ENCODE data around the gene NRL.

The NRL gene

GRCh38 chr14:24098927-24099813 is 15.6 kb downstream of the NRL start:
- no peak for DNase-seq

GRCh38 chr14:24098229-24098926 is 16.4 kb downstream of the NRL start:
- no peak for DNase-seq

GRCh38 chr14:24096545-24097181 is 18.1 kb downstream of the NRL start:
- no peak for DNase-seq

GRCh38 chr14:24095271-24096068 is 19.3 kb downstream of the NRL start:
- DNase-seq = peak; percentile 26 to 53

GRCh38 chr14:24094841-24095270 is 19.9 kb downstream of the NRL start:
- DNase-seq = no peak

GRCh38 chr14:24093901-24094840 is 20.6 kb downstream of the NRL start, which contains the start of gene PCK2:
Gene PCK2, plus strand, starts transcription at chr14:24094311. Its CDS starts 95 bp downstream, at chr14:24094406.
- DNase-seq = peak; percentile 60 to 91

GRCh38 chr14:24093207-24093900 is 21.4 kb downstream of the NRL start:
- no peak for DNase-seq

- no peak for DNase-seq
Observed at GRCh38 chr14:24092505-24093206, 22.1 kb downstream of the NRL start.

- peak; percentile 26 to 42 for DNase-seq
Observed at GRCh38 chr14:24092110-24092504, 22.6 kb downstream of the NRL start.

GRCh38 chr14:24089890-24090289 is 24.9 kb downstream of the NRL start:
- no peak for DNase-seq

- no peak for DNase-seq
Observed at GRCh38 chr14:24088095-24088494, 26.7 kb downstream of the NRL start.

GRCh38 chr14:24087004-24087403 is 27.7 kb downstream of the NRL start:
- no peak for DNase-seq

- no peak for DNase-seq
Observed at GRCh38 chr14:24086193-24086955, 28.4 kb downstream of the NRL start.

GRCh38 chr14:24085215-24085614 is 29.5 kb downstream of the NRL start:
- no peak for DNase-seq

GRCh38 chr14:24084440-24084839 is 30.3 kb downstream of the NRL start:
- DNase-seq = no peak

GRCh38 chr14:24083462-24083861 is 31.3 kb downstream of the NRL start:
- DNase-seq = no peak

GRCh38 chr14:24082411-24083080 is 32.2 kb downstream of the NRL start:
- DNase-seq = no peak

GRCh38 chr14:24081739-24082211 is 33.0 kb downstream of the NRL start:
- no peak for DNase-seq

Data from NCI-H526 (cell line).